ENCODE data around the gene SLC44A4. TPM values are rescaled to one million over a fixed set of nuclear protein-coding genes. Genes with fewer than 3 reads are reported as not detected.
"Not testable (repeated sequence)": the region's sequence is repeated elsewhere in the genome, so short reads cannot be mapped to it uniquely, and the experiment has no call there.

Gene SLC44A4
- total and polyA plus RNA-seq, 7 donors, result 0.03 to 0.24 (median 0.14) TPM; not detected in 2

- no peak for DNase-seq
- H3K9me3 ChIP-seq, result no peaks in the 10 kb centered on the region
- no peaks in the 10 kb centered on the region for H3K27me3 ChIP-seq (ENCODE audit: insufficient read depth in 3 of 3, low read length in 2 of 3)
- no peaks in the 10 kb centered on the region for H3K36me3 ChIP-seq (ENCODE audit: insufficient read depth in 1 of 2, low read depth in 1 of 2)
- no peaks in the 10 kb centered on the region for H3K4me1 ChIP-seq
- TF ChIP-seq, protein P1, sequence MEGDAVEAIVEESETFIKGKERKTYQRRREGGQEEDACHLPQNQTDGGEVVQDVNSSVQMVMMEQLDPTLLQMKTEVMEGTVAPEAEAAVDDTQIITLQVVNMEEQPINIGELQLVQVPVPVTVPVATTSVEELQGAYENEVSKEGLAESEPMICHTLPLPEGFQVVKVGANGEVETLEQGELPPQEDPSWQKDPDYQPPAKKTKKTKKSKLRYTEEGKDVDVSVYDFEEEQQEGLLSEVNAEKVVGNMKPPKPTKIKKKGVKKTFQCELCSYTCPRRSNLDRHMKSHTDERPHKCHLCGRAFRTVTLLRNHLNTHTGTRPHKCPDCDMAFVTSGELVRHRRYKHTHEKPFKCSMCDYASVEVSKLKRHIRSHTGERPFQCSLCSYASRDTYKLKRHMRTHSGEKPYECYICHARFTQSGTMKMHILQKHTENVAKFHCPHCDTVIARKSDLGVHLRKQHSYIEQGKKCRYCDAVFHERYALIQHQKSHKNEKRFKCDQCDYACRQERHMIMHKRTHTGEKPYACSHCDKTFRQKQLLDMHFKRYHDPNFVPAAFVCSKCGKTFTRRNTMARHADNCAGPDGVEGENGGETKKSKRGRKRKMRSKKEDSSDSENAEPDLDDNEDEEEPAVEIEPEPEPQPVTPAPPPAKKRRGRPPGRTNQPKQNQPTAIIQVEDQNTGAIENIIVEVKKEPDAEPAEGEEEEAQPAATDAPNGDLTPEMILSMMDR (IDR thresholded peaks at IDR 0.05), result no peak
- no peak overlapping the region for H3K4me3 ChIP-seq
- H3K27ac ChIP-seq, result no peak overlapping the region
- intact Hi-C loops (cut with DNase I), result no loop called here
- ATAC-seq, result no peak
- 89 to 95% (median 90%) methylated on average over 2 of the region's 2 CpGs for WGBS, 3 donors
These were observed 27.9 kb downstream of the SLC44A4 start for GRCh38 chr6:31850765-31851484.

- ATAC-seq (no peak), DNase-seq (no peak)
- Histone ChIP-seq H3K4me3 (no peak overlapping the region), H3K36me3 (ENCODE audit: insufficient read depth in 1 of 2, low read depth in 1 of 2) (no peaks in the 10 kb centered on the region), H3K9me3 (no peaks in the 10 kb centered on the region), H3K4me1 (no peaks in the 10 kb centered on the region), H3K27me3 (ENCODE audit: insufficient read depth in 3 of 3, low read length in 2 of 3) (no peaks in the 10 kb centered on the region), H3K27ac (no peak overlapping the region)
- TF ChIP-seq, protein P1 (IDR thresholded peaks at IDR 0.05), result no peak
- intact Hi-C loops (cut with DNase I), result no loop called here
- 81 to 93% (median 85%) methylated on average over 2 of the region's 2 CpGs for WGBS, 3 donors
These were observed 31.4 kb downstream of the SLC44A4 start for GRCh38 chr6:31847276-31847978.

- no peak for DNase-seq
- no peak overlapping the region for H3K27ac ChIP-seq
- TF ChIP-seq, protein P1 (IDR thresholded peaks at IDR 0.05), result no peak
- intact Hi-C loops (cut with DNase I), result no loop called here
- H3K9me3 ChIP-seq, result no peaks in the 10 kb centered on the region
- H3K36me3 ChIP-seq (ENCODE audit: insufficient read depth in 1 of 2, low read depth in 1 of 2), result peaks cover under 1 to 21% of the 10 kb centered on the region in 2 donors
- H3K4me3 ChIP-seq, result no peak overlapping the region
- ATAC-seq, result no peak
- 93 to 96% (median 93%) methylated on average over 3 of the region's 3 CpGs for WGBS, 3 donors
- no peaks in the 10 kb centered on the region for H3K27me3 ChIP-seq (ENCODE audit: insufficient read depth in 3 of 3, low read length in 2 of 3)
- H3K4me1 ChIP-seq, result no peaks in the 10 kb centered on the region
These were observed 34.3 kb downstream of the SLC44A4 start for GRCh38 chr6:31844507-31844906.

DNA sequence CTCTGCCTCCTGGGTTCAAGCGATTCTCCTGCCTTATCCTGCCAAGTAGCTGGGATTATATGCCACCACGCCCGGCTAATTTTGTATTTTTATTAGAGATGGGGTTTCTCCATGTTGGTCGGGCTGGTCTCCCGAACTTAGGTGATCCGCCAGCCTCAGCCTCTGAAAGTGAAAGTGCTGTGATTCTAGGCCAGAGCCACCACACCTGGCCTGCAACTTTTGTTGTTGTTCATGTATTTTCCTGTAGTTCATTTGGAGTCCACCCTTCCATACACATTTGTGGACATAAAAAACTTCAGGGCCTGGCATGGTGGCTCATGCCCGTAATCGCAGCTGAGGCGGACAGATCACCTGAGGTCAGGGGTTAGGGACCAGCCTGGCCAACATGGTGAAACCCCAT is 36.7 kb downstream of the SLC44A4 start:
- peaks cover 18% of the 10 kb centered on the region for H3K4me1 ChIP-seq
- no peaks in the 10 kb centered on the region for H3K27me3 ChIP-seq (ENCODE audit: insufficient read depth in 3 of 3, low read length in 2 of 3)
- peaks cover 10 to 45% of the 10 kb centered on the region in 2 donors for H3K36me3 ChIP-seq (ENCODE audit: insufficient read depth in 1 of 2, low read depth in 1 of 2)
- H3K27ac ChIP-seq, result no peak overlapping the region
- TF ChIP-seq, protein P1 (IDR thresholded peaks at IDR 0.05), result no peak
- ATAC-seq (no peak), DNase-seq (no peak)
- no peaks in the 10 kb centered on the region for H3K9me3 ChIP-seq
- no peak overlapping the region for H3K4me3 ChIP-seq
- intact Hi-C loops (cut with DNase I), result no loop called here
- 85 to 89% (median 87%) methylated on average over 9 of the region's 9 CpGs for WGBS, 3 donors

DNA sequence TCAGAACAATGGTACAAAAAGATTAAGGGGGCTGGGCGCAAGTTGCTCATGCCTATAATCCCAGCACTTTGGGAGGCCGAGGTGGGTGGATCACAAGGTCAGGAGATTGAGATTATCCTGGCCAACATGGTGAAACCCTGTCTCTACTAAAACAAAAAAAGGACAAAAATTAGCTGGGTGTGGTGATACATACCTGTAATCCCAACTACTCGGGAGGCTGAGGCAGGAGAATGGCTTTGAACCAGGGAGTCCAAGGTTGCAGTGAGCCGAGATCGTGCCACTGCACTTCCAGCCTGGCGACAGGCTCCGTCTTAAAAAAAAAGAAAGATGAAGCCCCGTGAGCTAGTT is 39.0 kb downstream of the SLC44A4 start:
- not testable (repeated sequence) for H3K4me3 ChIP-seq; H3K27me3 ChIP-seq (ENCODE audit: insufficient read depth in 3 of 3, low read length in 2 of 3); ATAC-seq; H3K27ac ChIP-seq; DNase-seq; H3K9me3 ChIP-seq
- 84 to 89% (median 84%) methylated on average over 8 of the region's 8 CpGs for WGBS, 3 donors
- H3K36me3 ChIP-seq (ENCODE audit: insufficient read depth in 1 of 2, low read depth in 1 of 2), result peaks cover 10 to 55% of the 10 kb centered on the region in 2 donors
- intact Hi-C loops (cut with DNase I), result loop anchor here in 1 of 2 donors (10.0 kb wide), 1 partner anchor 295 kb away; the partner anchor contains the start of genes ATP6V1G2, DDX39B and NFKBIL1
- H3K4me1 ChIP-seq, result peaks cover 29% of the 10 kb centered on the region

All from psoas muscle (tissue), 8 donors.